Vagina (tissue), 2 donors: ENCODE results near the gene EXOC8. TPM values are rescaled to one million over a fixed set of nuclear protein-coding genes. Genes with fewer than 3 reads are reported as not detected.

Experiments used
- DNase-seq, 2 donors: peaks; one replicate each; pipeline ENCODE4 v3.0.0-alpha.2; 2017; ENCODE audit errors: extremely low spot score in 2 of 2
- H3K27ac ChIP-seq: fragments of 200-600 bp; sonication (generic); one replicate; pipeline ENCODE4 v1.5.1; 2019
- H3K27me3 ChIP-seq: fragments of 200-600 bp; sonication (generic); one replicate; pipeline ENCODE4 v1.5.1; 2019
- H3K36me3 ChIP-seq, 2 donors: fragments of 200-600 bp; sonication (generic); one replicate each; pipeline ENCODE4 v1.5.1; 2017 to 2019
- H3K4me1 ChIP-seq: fragments of 200-600 bp; sonication (generic); one replicate; pipeline ENCODE4 v1.5.1; 2019
- H3K4me3 ChIP-seq, 2 donors: fragments of 200-600 bp; sonication (generic); 1 replicate in 1 of 2; 2 replicates in 1 of 2; pipeline ENCODE4 v1.5.1; 2016 to 2019
- H3K9me3 ChIP-seq: fragments of 200-600 bp; sonication (generic); one replicate; pipeline ENCODE4 v1.5.1; 2019
- CTCF ChIP-seq, 3 experiments: fragments of 450-650 bp in 2 of 3; fragments of 200-600 bp in 1 of 3; sonication (generic) in 1 of 3; IDR thresholded peaks; one replicate each; pipeline ENCODE4 v1.5.1; 2017 to 2019; ENCODE audit warnings: antibody characterized with exemption in 3 of 3, mild to moderate bottlenecking in 2 of 3, moderate library complexity in 2 of 3
- POLR2A ChIP-seq, 2 donors: fragments of 450-650 bp; IDR thresholded peaks; one replicate each; pipeline ENCODE4 v1.6.1; 2017; ENCODE audit warnings: antibody characterized with exemption in 2 of 2, mild to moderate bottlenecking in 2 of 2, moderate library complexity in 2 of 2
- POLR2AphosphoS5 ChIP-seq, 2 donors: sonication (generic); formaldehyde crosslinking; IDR thresholded peaks; one replicate each; pipeline ENCODE4 v1.9.0; 2017; ENCODE audit warnings: antibody characterized with exemption in 2 of 2, mild to moderate bottlenecking in 2 of 2, low read depth in 1 of 2; ENCODE audit not compliant: insufficient read depth in 1 of 2
- intact Hi-C: fragments of 100-400 bp; cut with DNase I; formaldehyde crosslinking; loops from one replicate; pipeline ENCODE4 v1.15.1; 2023
- total RNA-seq: library from RNA; depleted of rRNA; stranded (reverse); fragments of >200 nt; gene quantifications from one replicate; pipeline ENCODE4 v1.2.3, GENCODE V29; 2016

Gene EXOC8
- total RNA-seq, 1 donor from 2014 or later = 11.5 TPM

DNA sequence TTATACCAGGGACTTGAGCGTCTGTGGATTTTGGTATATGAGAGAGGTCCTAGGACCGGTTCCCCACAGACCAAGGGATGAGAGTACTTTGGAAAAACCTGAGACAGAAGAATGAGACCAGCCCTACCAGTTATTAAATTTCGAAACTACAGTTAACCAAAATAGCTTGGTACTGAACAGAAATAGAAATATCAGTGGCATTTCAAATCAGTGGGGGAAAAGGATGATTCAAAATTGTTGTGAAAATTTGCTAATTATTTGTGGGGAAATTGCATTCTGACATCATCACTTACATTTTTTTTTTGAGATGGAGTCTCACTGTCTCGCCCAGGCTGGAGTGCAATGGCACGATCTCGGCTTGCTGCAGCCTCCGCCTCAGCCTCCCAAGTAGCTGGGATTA is 8.2 kb downstream of the EXOC8 start:
- no peaks in the 10 kb centered on the region for H3K9me3 ChIP-seq
- TF ChIP-seq CTCF (IDR thresholded peaks at IDR 0.05) (no peak), POLR2A (IDR thresholded peaks at IDR 0.05) (no peak), POLR2AphosphoS5 (IDR thresholded peaks at IDR 0.05; ENCODE audit: insufficient read depth in 1 of 2, low read depth in 1 of 2) (no peak)
- no peak overlapping the region for H3K27ac ChIP-seq
- H3K4me3 ChIP-seq = no peak overlapping the region
- intact Hi-C loops = no loop called here
- peaks cover 20% of the 10 kb centered on the region for H3K4me1 ChIP-seq
- no peaks in the 10 kb centered on the region for H3K36me3 ChIP-seq
- no peaks in the 10 kb centered on the region for H3K27me3 ChIP-seq
- DNase-seq = no peak

DNA sequence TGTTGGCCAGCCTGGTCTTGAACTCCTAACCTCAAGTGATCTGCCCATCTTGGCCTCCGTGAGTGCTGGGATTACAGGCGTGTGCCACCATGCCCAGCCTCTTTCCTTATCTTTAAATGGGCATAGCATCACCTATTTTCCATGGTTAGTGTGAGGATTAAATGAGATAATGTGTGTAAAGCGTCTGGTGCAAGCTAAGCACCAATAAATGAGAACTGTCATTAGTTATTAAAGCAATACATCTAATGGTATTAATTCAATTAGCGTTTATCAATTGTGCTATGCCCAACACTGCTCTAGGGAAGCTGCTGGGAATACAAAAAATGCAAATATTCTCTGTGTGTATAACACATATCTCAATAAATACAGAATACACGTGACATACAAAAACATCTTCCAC is 10.0 kb downstream of the EXOC8 start:
- DNase-seq = no peak
- intact Hi-C loops = no loop called here
- Histone ChIP-seq H3K27ac (no peak overlapping the region), H3K4me1 (peaks cover under 1% of the 10 kb centered on the region), H3K4me3 (no peak overlapping the region), H3K36me3 (no peaks in the 10 kb centered on the region), H3K9me3 (no peaks in the 10 kb centered on the region), H3K27me3 (no peaks in the 10 kb centered on the region)
- TF ChIP-seq POLR2AphosphoS5 (IDR thresholded peaks at IDR 0.05; ENCODE audit: insufficient read depth in 1 of 2, low read depth in 1 of 2) (no peak), CTCF (IDR thresholded peaks at IDR 0.05) (no peak)

- no peak overlapping the region for H3K27ac ChIP-seq
- TF ChIP-seq POLR2AphosphoS5 (IDR thresholded peaks at IDR 0.05; ENCODE audit: insufficient read depth in 1 of 2, low read depth in 1 of 2) = no peak
- TF ChIP-seq CTCF (IDR thresholded peaks at IDR 0.05) = no peak
- TF ChIP-seq POLR2A (IDR thresholded peaks at IDR 0.05) = no peak
- H3K4me3 ChIP-seq = no peak overlapping the region
- H3K9me3 ChIP-seq = no peaks in the 10 kb centered on the region
- H3K4me1 ChIP-seq = no peaks in the 10 kb centered on the region
- H3K36me3 ChIP-seq = no peaks in the 10 kb centered on the region
- no peaks in the 10 kb centered on the region for H3K27me3 ChIP-seq
- DNase-seq = no peak
- intact Hi-C loops = no loop called here
Observed at GRCh38 chr1:231326248-231326647, 11.4 kb downstream of the EXOC8 start.

DNA sequence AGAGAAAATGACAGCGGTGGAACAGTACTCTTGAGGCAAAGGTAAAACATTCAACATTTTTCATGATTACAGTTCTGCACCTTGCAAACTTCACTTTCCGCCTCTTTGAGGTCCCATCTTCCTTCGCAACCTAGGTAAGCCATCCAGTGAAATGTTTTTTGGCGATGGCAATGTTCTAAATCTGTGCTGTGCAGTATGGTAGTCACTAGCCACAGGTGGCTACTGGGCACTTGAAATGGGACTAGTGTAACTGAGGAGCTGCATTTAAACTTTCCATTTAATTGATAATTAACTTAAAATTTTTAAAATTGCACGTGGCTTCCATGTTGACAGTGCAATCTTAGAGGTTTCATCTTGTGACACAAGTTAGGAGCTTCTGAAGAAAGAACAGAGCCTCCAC is 13.0 kb downstream of the EXOC8 start:
- intact Hi-C loops = no loop called here
- Histone ChIP-seq H3K27ac (no peak overlapping the region), H3K27me3 (no peaks in the 10 kb centered on the region), H3K9me3 (no peaks in the 10 kb centered on the region), H3K36me3 (no peaks in the 10 kb centered on the region), H3K4me3 (no peak overlapping the region), H3K4me1 (no peaks in the 10 kb centered on the region)
- TF ChIP-seq CTCF (IDR thresholded peaks at IDR 0.05) = no peak
- TF ChIP-seq POLR2A (IDR thresholded peaks at IDR 0.05) = no peak
- TF ChIP-seq POLR2AphosphoS5 (IDR thresholded peaks at IDR 0.05; ENCODE audit: insufficient read depth in 1 of 2, low read depth in 1 of 2) = no peak
- no peak for DNase-seq

DNA sequence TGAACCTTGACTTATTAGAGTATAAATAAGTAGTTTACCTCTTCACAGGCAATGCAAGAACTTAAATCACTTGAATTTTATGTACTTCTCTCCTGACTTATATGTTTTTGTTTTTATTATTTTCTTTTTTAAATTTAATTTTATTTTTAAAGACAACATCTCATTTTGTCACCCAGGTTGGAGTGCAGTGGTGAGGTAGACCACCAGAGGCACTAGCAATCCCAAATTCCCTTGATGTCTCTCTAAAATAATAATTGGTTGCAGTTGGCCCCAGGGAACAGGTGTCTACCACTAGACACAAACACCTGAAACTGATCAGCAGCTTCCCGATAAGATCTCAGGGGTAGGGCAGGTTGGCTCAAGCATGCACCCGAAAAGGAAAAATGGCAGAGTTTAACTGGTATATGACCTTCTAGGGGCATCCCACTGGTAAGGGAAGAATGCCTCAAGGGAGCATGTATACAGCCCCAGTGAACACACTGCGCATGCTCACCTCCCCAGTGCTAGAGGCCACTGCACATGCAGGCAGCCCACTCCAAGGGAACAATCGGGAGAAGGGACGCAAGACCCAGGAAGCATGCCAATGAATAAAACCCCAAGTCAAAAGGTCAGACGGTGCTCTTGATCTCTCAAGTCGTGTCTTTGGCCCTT is 14.6 kb downstream of the EXOC8 start:
- DNase-seq = no peak

More for the DNA sequence above, 14.6 kb downstream of the EXOC8 start:
- Histone ChIP-seq H3K4me3 (no peak overlapping the region), H3K36me3 (no peaks in the 10 kb centered on the region), H3K27me3 (no peaks in the 10 kb centered on the region), H3K4me1 (no peaks in the 10 kb centered on the region), H3K9me3 (no peaks in the 10 kb centered on the region), H3K27ac (no peak overlapping the region)
- TF ChIP-seq CTCF (IDR thresholded peaks at IDR 0.05) (no peak), POLR2A (IDR thresholded peaks at IDR 0.05) (no peak), POLR2AphosphoS5 (IDR thresholded peaks at IDR 0.05; ENCODE audit: insufficient read depth in 1 of 2, low read depth in 1 of 2) (no peak)
- intact Hi-C loops = no loop called here
